ENCODE results near the gene RTEL1.
"Not testable (repeated sequence)": the region's sequence is repeated elsewhere in the genome, so short reads cannot be mapped to it uniquely, and the experiment has no call there.

Gene RTEL1

GRCh38 chr20:63657937-63658748, at the start of gene RTEL1:
TSS of gene RTEL1 (plus strand) at chr20:63658312. CDS start at chr20:63659403, 1,091 bp downstream.
- DNase-seq (ENCODE audit: low spot score) = peak; percentile 96

GRCh38 chr20:63610581-63611435, 47.3 kb upstream of the RTEL1 start:
- DNase-seq (ENCODE audit: low spot score) = no peak

GRCh38 chr20:63611646-63612045, 46.5 kb upstream of the RTEL1 start:
- no peak for DNase-seq (ENCODE audit: low spot score)

GRCh38 chr20:63612276-63612931, 45.7 kb upstream of the RTEL1 start:
- no peak for DNase-seq (ENCODE audit: low spot score)

GRCh38 chr20:63613863-63614594, 44.1 kb upstream of the RTEL1 start:
- not testable (repeated sequence) for DNase-seq (ENCODE audit: low spot score)

- no peak for DNase-seq (ENCODE audit: low spot score)
Observed at GRCh38 chr20:63617092-63617875, 40.8 kb upstream of the RTEL1 start.

- no peak for DNase-seq (ENCODE audit: low spot score)
Observed at GRCh38 chr20:63617876-63618265, 40.2 kb upstream of the RTEL1 start.

GRCh38 chr20:63618291-63618980, 39.7 kb upstream of the RTEL1 start:
- DNase-seq (ENCODE audit: low spot score) = no peak

GRCh38 chr20:63619086-63619485, 39.0 kb upstream of the RTEL1 start:
- no peak for DNase-seq (ENCODE audit: low spot score)

- no peak for DNase-seq (ENCODE audit: low spot score)
Observed at GRCh38 chr20:63619505-63619904, 38.6 kb upstream of the RTEL1 start.

- no peak for DNase-seq (ENCODE audit: low spot score)
Observed at GRCh38 chr20:63620991-63621390, 37.1 kb upstream of the RTEL1 start.

GRCh38 chr20:63622096-63622495, 36.0 kb upstream of the RTEL1 start:
- no peak for DNase-seq (ENCODE audit: low spot score)

- no peak for DNase-seq (ENCODE audit: low spot score)
Observed at GRCh38 chr20:63622732-63623131, 35.4 kb upstream of the RTEL1 start.

GRCh38 chr20:63624486-63624885, 33.6 kb upstream of the RTEL1 start:
- no peak for DNase-seq (ENCODE audit: low spot score)

GRCh38 chr20:63625771-63626423, 32.2 kb upstream of the RTEL1 start:
- DNase-seq (ENCODE audit: low spot score) = peak; percentile 37

- DNase-seq (ENCODE audit: low spot score) = peak; percentile 86
Observed at GRCh38 chr20:63626424-63627128, 31.5 kb upstream of the RTEL1 start, which contains the start of gene GMEB2. TSS of gene GMEB2 (minus strand) at chr20:63627101. CDS start at chr20:63619397, 7,704 bp downstream.

- peak; percentile 97 for DNase-seq (ENCODE audit: low spot score)
Observed at GRCh38 chr20:63627129-63627750, 30.9 kb upstream of the RTEL1 start.

GRCh38 chr20:63627751-63628245, 30.3 kb upstream of the RTEL1 start:
- no peak for DNase-seq (ENCODE audit: low spot score)

All from RKO (cell line).